Fibroblast of upper back skin (primary cell): ENCODE results near the gene ADGRF3.
"Not testable (repeated sequence)": the region's sequence is repeated elsewhere in the genome, so short reads cannot be mapped to it uniquely, and the experiment has no call there.

Experiments
- DNase-seq: peaks from one replicate; pipeline ENCODE4 v3.0.0-alpha.2; 2013

The ADGRF3 gene

GRCh38 chr2:26317377-26318105, 29.0 kb downstream of the ADGRF3 start:
- no peak for DNase-seq

GRCh38 chr2:26316845-26317244, 29.7 kb downstream of the ADGRF3 start:
- no peak for DNase-seq

GRCh38 chr2:26316041-26316440, 30.5 kb downstream of the ADGRF3 start:
- DNase-seq: no peak

GRCh38 chr2:26314243-26314642, 32.3 kb downstream of the ADGRF3 start:
- DNase-seq: no peak

- no peak for DNase-seq
These were observed 33.1 kb downstream of the ADGRF3 start for GRCh38 chr2:26313446-26313845.

- DNase-seq: no peak
These were observed 34.1 kb downstream of the ADGRF3 start for GRCh38 chr2:26312471-26312870.

- DNase-seq: no peak
These were observed 36.7 kb downstream of the ADGRF3 start for GRCh38 chr2:26309921-26310320.

GRCh38 chr2:26305540-26305939, 41.0 kb downstream of the ADGRF3 start:
- no peak for DNase-seq

- not testable (repeated sequence) for DNase-seq
These were observed 41.5 kb downstream of the ADGRF3 start for GRCh38 chr2:26305094-26305493.

- no peak for DNase-seq
These were observed 43.7 kb downstream of the ADGRF3 start for GRCh38 chr2:26302846-26303245.

- peak; percentile 19 for DNase-seq
These were observed 46.2 kb downstream of the ADGRF3 start for GRCh38 chr2:26300234-26300925.

- DNase-seq: peak; percentile 68
These were observed 47.0 kb downstream of the ADGRF3 start for GRCh38 chr2:26299471-26300101.

GRCh38 chr2:26298638-26299393, 47.8 kb downstream of the ADGRF3 start:
- DNase-seq: peak; percentile 39

GRCh38 chr2:26298286-26298637, 48.3 kb downstream of the ADGRF3 start:
- no peak for DNase-seq

- no peak for DNase-seq
These were observed 49.5 kb downstream of the ADGRF3 start for GRCh38 chr2:26297061-26297460.

- no peak for DNase-seq
These were observed 51.1 kb downstream of the ADGRF3 start for GRCh38 chr2:26295511-26295910.

- peak; percentile 14 for DNase-seq
These were observed 53.9 kb downstream of the ADGRF3 start for GRCh38 chr2:26292646-26293045.

- DNase-seq: no peak
These were observed 56.6 kb downstream of the ADGRF3 start for GRCh38 chr2:26290001-26290400.

GRCh38 chr2:26285931-26286330, 60.7 kb downstream of the ADGRF3 start:
- DNase-seq: no peak

- peak; percentile 56 for DNase-seq
These were observed 62.5 kb downstream of the ADGRF3 start for GRCh38 chr2:26284132-26284531.

GRCh38 chr2:26283606-26284005, 63.0 kb downstream of the ADGRF3 start:
- no peak for DNase-seq

- no peak for DNase-seq
These were observed 65.4 kb downstream of the ADGRF3 start for GRCh38 chr2:26281226-26281625.

- DNase-seq: no peak
These were observed 66.7 kb downstream of the ADGRF3 start for GRCh38 chr2:26279886-26280285.
